ENCODE results near the gene BABAM2. TPM values are rescaled to one million over a fixed set of nuclear protein-coding genes. Genes with fewer than 3 reads are reported as not detected.
A peak's percentile ranks its signal among the peaks of the same experiment; 100 is the strongest.

BABAM2 gene
- total RNA-seq, 6 experiments from 2014 or later: 17.1 to 39.4 (median 25.5) TPM

- 9% methylated on average over 21 of the region's 24 CpGs for WGBS (ENCODE audit: insufficient coverage, low coverage, low lambda C conversion rate, missing lambda C conversion rate)
- H3K9me3 ChIP-seq: no peaks in the 10 kb centered on the region
- peaks cover 0 to 13% (median 4%) of the 10 kb centered on the region in 4 donors for H3K4me1 ChIP-seq
- H3K27ac ChIP-seq: peak overlapping the region; percentile 96 to 98 (median 97)
- DNase-seq (peak; percentile 71 to 88 (median 82)), ATAC-seq (peak; percentile 2 to 32 (median 13))
- TF ChIP-seq CTCF (IDR thresholded peaks at IDR 0.05) (no peak), POLR2A (IDR thresholded peaks at IDR 0.05) (no peak)
- peaks cover 0 to 1% (median 0%) of the 10 kb centered on the region in 4 donors for H3K36me3 ChIP-seq
- no peaks in the 10 kb centered on the region for H3K27me3 ChIP-seq
- peak overlapping the region; percentile 71 to 84 (median 83) for H3K4me3 ChIP-seq
- intact Hi-C loops (cut with DNase I): no loop called here
Observed at GRCh38 chr2:27890924-27891672, 569 bp downstream of the BABAM2 start.

GRCh38 chr2:27891673-27892105 is 1.2 kb downstream of the BABAM2 start:
- ATAC-seq (peak in 1 of 4 donors; percentile 31), DNase-seq (no peak)
- H3K4me3 ChIP-seq: peak overlapping the region; percentile 71 to 84 (median 83)
- H3K27ac ChIP-seq: peak overlapping the region in 2 of 3 donors; percentile 97 to 98
- no peaks in the 10 kb centered on the region for H3K27me3 ChIP-seq
- peaks cover 0 to 1% (median 0%) of the 10 kb centered on the region in 4 donors for H3K36me3 ChIP-seq
- TF ChIP-seq CTCF (IDR thresholded peaks at IDR 0.05) (no peak), POLR2A (IDR thresholded peaks at IDR 0.05) (no peak)
- H3K4me1 ChIP-seq: peaks cover 0 to 13% (median 4%) of the 10 kb centered on the region in 4 donors
- WGBS (ENCODE audit: insufficient coverage, low coverage, low lambda C conversion rate, missing lambda C conversion rate): 39% methylated on average over 5 of the region's 5 CpGs
- no peaks in the 10 kb centered on the region for H3K9me3 ChIP-seq
- intact Hi-C loops (cut with DNase I): no loop called here

- DNase-seq: no peak
- no peak for ATAC-seq
- H3K27ac ChIP-seq: no peak overlapping the region
- WGBS (ENCODE audit: insufficient coverage, low coverage, low lambda C conversion rate, missing lambda C conversion rate): 38% methylated on average over 3 of the region's 3 CpGs
- H3K4me3 ChIP-seq: no peak overlapping the region
- intact Hi-C loops (cut with DNase I): no loop called here
- H3K36me3 ChIP-seq: peaks cover 0 to 1% (median 0%) of the 10 kb centered on the region in 4 donors
- H3K9me3 ChIP-seq: no peaks in the 10 kb centered on the region
- peaks cover 0 to 13% (median 4%) of the 10 kb centered on the region in 4 donors for H3K4me1 ChIP-seq
- TF ChIP-seq POLR2A (IDR thresholded peaks at IDR 0.05) (no peak), CTCF (IDR thresholded peaks at IDR 0.05) (no peak)
- no peaks in the 10 kb centered on the region for H3K27me3 ChIP-seq
Observed at GRCh38 chr2:27893006-27893405, 2.5 kb downstream of the BABAM2 start.

- no peaks in the 10 kb centered on the region for H3K27me3 ChIP-seq
- H3K9me3 ChIP-seq: no peaks in the 10 kb centered on the region
- intact Hi-C loops (cut with DNase I): no loop called here
- H3K4me3 ChIP-seq: no peak overlapping the region
- H3K4me1 ChIP-seq: no peaks in the 10 kb centered on the region
- TF ChIP-seq CTCF (IDR thresholded peaks at IDR 0.05): no peak
- no peak for TF ChIP-seq POLR2A (IDR thresholded peaks at IDR 0.05)
- H3K27ac ChIP-seq: no peak overlapping the region
- H3K36me3 ChIP-seq: peaks cover 0 to 1% (median 0%) of the 10 kb centered on the region in 4 donors
- DNase-seq (no peak), ATAC-seq (peak in 1 of 4 donors; percentile 18)
Observed at GRCh38 chr2:27897717-27898116, 7.2 kb downstream of the BABAM2 start.

Data from right lobe of liver (tissue), 6 donors.